Uterus (tissue), 4 donors: ENCODE measurements around the gene AHDC1. TPM values are rescaled to one million over a fixed set of nuclear protein-coding genes. Genes with fewer than 3 reads are reported as not detected.

Source experiments
- DNase-seq, 2 donors: peaks; one replicate each; pipeline ENCODE4 v3.0.0-alpha.2; 2019 to 2020
- H3K27ac ChIP-seq, 2 donors: fragments of 200-600 bp; sonication (generic); 1 replicate in 1 of 2; 2 replicates in 1 of 2; pipeline ENCODE4 v1.5.1; 2016 to 2018
- H3K27me3 ChIP-seq, 2 donors: fragments of 200-600 bp; sonication (generic); one replicate each; pipeline ENCODE4 v1.5.1; 2018 to 2019; ENCODE audit warnings: control low read depth in 1 of 2
- H3K36me3 ChIP-seq, 2 donors: fragments of 200-600 bp; sonication (generic); one replicate each; pipeline ENCODE4 v1.5.1; 2019; ENCODE audit warnings: control low read depth in 1 of 2
- H3K4me1 ChIP-seq, 2 donors: fragments of 200-600 bp; sonication (generic); one replicate each; pipeline ENCODE4 v1.5.1; 2018 to 2019; ENCODE audit warnings: control low read depth in 1 of 2
- H3K4me3 ChIP-seq, 2 donors: fragments of 200-600 bp; sonication (generic); 1 replicate in 1 of 2; 2 replicates in 1 of 2; pipeline ENCODE4 v1.5.1; 2018 to 2019; ENCODE audit warnings: mild to moderate bottlenecking in 1 of 2
- H3K9me3 ChIP-seq, 2 donors: fragments of 200-600 bp; sonication (generic); one replicate each; pipeline ENCODE4 v1.5.1; 2019; ENCODE audit warnings: control low read depth in 1 of 2
- POLR2A ChIP-seq, 2 donors: fragments of 450-650 bp; IDR thresholded peaks; one replicate each; pipeline ENCODE4 v1.6.1; 2016; ENCODE audit warnings: antibody characterized with exemption in 2 of 2, mild to moderate bottlenecking in 1 of 2, moderate library complexity in 1 of 2
- intact Hi-C: fragments of 100-400 bp; cut with DNase I; formaldehyde crosslinking; loops from one replicate; pipeline ENCODE4 v1.15.1; 2023; ENCODE audit warnings: low total_unique reads
- total RNA-seq, 4 donors: library from RNA; depleted of rRNA in 3 of 4; stranded (reverse); fragments of >200 nt in 3 of 4; gene quantifications; one replicate each; pipeline versions ENCODE4 v1.1.0 to v1.2.4, GENCODE V29; 2014 to 2023
- TF ChIP-seq, protein P1 (sequence below), 4 experiments: fragments of 200-600 bp in 2 of 4; fragments of 450-650 bp in 2 of 4; sonication (generic) in 2 of 4; IDR thresholded peaks; one replicate each; pipeline ENCODE4 v1.5.1; 2016 to 2019; ENCODE audit warnings: antibody characterized with exemption in 4 of 4, mild to moderate bottlenecking in 2 of 4, moderate library complexity in 1 of 4
- donor health status: DM: yes; HTN: yes; CAD: no.

Gene AHDC1, protein sequence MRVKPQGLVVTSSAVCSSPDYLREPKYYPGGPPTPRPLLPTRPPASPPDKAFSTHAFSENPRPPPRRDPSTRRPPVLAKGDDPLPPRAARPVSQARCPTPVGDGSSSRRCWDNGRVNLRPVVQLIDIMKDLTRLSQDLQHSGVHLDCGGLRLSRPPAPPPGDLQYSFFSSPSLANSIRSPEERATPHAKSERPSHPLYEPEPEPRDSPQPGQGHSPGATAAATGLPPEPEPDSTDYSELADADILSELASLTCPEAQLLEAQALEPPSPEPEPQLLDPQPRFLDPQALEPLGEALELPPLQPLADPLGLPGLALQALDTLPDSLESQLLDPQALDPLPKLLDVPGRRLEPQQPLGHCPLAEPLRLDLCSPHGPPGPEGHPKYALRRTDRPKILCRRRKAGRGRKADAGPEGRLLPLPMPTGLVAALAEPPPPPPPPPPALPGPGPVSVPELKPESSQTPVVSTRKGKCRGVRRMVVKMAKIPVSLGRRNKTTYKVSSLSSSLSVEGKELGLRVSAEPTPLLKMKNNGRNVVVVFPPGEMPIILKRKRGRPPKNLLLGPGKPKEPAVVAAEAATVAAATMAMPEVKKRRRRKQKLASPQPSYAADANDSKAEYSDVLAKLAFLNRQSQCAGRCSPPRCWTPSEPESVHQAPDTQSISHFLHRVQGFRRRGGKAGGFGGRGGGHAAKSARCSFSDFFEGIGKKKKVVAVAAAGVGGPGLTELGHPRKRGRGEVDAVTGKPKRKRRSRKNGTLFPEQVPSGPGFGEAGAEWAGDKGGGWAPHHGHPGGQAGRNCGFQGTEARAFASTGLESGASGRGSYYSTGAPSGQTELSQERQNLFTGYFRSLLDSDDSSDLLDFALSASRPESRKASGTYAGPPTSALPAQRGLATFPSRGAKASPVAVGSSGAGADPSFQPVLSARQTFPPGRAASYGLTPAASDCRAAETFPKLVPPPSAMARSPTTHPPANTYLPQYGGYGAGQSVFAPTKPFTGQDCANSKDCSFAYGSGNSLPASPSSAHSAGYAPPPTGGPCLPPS (N-terminal part only)
- 100 to 1,000 TPM in 1 of 4 donors, 10 to 100 TPM in 3; 11.2 to 179 (median 50.7) TPM for total RNA-seq

DNA sequence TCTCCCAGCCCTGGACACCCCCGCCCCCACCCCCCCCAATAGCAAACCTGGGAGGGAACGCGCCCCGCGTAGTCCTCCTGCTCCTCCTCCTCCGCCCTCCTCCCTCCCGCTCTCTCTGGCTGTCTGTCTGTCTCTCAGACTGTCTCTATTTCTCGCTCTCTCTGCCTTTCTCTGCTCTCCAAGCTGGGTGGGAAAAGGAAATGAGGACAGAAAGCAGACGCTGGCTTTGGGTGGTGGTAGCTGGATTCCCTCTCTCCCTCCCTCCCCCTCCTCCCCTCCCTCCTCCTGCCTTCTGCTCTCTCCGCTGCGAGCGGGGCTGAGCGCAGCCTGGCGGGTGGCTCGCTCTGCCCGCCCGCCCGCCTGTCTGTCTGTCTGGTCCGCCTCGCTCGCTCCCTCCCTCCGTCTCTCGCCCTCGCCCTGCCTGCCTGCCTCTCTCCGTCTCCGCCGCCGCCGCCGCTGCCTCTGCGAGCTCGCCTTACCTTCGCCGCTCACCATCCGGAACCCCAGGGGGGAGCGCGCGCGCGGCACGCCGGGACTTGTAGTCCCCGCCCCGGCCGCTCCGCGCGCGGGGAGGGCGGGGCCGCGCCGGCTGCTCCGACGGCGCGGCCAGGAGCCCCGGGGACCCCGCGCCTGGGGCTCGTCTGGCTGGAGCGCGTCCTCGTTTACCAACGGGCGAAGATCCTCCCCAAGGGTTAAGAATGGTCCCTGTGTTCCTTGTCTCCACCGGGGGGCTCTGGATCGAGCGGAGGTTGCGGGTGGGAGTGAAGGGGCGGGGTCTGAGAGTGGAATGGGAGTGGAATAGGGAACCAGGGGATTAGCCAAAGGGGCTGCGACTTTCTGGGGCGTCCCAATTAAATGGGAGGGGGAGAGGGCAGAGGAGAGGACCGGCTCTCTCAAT is at the start of gene AHDC1:
Gene AHDC1 (minus strand): TSS at position 464 of the 898 bp plus-strand sequence. CDS start 52,029 bp downstream, outside the sequence.
- peak; percentile 92 to 97 for TF ChIP-seq POLR2A (IDR thresholded peaks at IDR 0.05)
- TF ChIP-seq, protein P1, sequence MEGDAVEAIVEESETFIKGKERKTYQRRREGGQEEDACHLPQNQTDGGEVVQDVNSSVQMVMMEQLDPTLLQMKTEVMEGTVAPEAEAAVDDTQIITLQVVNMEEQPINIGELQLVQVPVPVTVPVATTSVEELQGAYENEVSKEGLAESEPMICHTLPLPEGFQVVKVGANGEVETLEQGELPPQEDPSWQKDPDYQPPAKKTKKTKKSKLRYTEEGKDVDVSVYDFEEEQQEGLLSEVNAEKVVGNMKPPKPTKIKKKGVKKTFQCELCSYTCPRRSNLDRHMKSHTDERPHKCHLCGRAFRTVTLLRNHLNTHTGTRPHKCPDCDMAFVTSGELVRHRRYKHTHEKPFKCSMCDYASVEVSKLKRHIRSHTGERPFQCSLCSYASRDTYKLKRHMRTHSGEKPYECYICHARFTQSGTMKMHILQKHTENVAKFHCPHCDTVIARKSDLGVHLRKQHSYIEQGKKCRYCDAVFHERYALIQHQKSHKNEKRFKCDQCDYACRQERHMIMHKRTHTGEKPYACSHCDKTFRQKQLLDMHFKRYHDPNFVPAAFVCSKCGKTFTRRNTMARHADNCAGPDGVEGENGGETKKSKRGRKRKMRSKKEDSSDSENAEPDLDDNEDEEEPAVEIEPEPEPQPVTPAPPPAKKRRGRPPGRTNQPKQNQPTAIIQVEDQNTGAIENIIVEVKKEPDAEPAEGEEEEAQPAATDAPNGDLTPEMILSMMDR (IDR thresholded peaks at IDR 0.05), result peak in 3 of 4 experiments; percentile 10 to 62 (median 48)
- intact Hi-C loops, result loop anchor here (5.0 to 10.0 kb wide), 3 partner anchors 37 to 79 kb away; no protein-coding TSS in a partner anchor
- H3K36me3 ChIP-seq, result no peaks in the 10 kb centered on the region
- H3K9me3 ChIP-seq, result no peaks in the 10 kb centered on the region
- peak; percentile 91 to 93 for DNase-seq
- H3K27ac ChIP-seq, result peak within 1 kb of the TSS; percentile 92 to 99
- H3K27me3 ChIP-seq, result no peaks in the 10 kb centered on the region
- peak within 1 kb of the TSS; percentile 63 to 91 for H3K4me3 ChIP-seq
- peaks cover 0 to 14% of the 10 kb centered on the region in 2 donors for H3K4me1 ChIP-seq

DNA sequence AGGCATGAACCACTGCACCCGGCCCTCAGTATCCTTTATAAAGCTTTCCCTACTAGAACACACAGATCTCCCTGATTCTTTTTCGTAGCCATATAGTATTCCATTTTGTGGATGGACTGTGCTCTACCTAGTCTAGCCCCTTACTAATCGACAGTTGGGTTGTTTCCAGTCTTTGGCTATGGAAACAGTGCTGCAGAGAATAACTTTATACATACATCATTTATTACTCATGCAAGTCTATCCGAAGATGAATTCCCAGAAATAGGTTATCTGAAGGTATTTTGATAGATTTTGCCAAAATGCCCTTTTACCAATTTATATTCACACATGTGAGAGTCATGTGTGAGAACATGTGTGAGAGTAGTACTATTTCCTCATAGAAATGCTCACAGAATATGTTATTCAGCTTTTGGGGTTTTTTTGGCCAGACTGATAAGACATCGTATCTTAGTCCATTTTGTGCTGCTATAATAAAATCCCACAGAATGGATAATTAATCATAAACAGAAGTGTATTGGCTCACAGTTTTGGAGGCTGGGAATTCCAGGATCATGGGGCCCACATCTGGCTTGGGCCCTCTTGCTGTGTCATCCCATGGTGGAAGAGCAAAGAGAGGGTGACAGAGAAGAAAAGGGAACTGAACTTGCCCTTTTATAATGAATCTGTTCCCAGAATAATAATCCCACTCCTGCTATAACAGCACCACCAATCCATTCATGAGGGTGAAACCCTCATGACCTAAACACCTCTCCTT is 48.3 kb upstream of the AHDC1 start:
- Histone ChIP-seq H3K27ac (no peak overlapping the region), H3K4me1 (no peaks in the 10 kb centered on the region), H3K36me3 (no peaks in the 10 kb centered on the region), H3K4me3 (no peak overlapping the region), H3K27me3 (no peaks in the 10 kb centered on the region), H3K9me3 (no peaks in the 10 kb centered on the region)
- TF ChIP-seq, protein P1 (IDR thresholded peaks at IDR 0.05), result no peak
- no peak for TF ChIP-seq POLR2A (IDR thresholded peaks at IDR 0.05)
- no peak for DNase-seq
- intact Hi-C loops, result no loop called here

DNA sequence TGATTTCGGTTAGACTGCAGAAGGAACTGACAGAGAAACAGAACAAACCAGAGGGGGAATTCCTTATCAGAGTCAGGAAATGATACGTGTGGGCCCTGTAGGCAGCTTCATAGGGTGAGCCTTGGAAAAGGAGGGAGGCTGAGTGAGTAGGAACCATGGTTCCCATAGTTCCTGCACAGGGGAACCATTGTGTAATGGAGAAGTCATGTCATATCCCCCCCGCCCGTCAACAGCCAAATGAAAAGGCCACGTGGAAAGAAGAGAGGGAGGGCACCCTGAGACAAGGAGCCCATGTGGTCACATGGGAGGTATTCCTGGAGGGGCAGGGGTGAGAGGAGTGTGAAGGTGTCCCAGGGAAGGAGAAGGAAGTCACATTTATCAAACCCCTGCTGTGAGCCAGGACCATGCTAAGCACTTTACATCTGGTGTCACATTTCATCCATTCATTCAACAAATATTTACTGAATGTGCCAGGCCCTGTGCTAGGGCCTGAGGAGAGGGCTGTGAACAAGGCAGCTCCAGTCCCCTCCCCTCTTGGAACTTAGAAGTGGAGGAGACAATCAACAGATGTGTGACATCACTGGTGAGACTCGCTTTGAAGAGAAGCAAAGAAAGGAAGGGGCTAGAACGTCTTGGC is 46.7 kb upstream of the AHDC1 start:
- DNase-seq, result no peak
- H3K27ac ChIP-seq, result no peak overlapping the region
- no peaks in the 10 kb centered on the region for H3K9me3 ChIP-seq
- no peak overlapping the region for H3K4me3 ChIP-seq
- H3K36me3 ChIP-seq, result no peaks in the 10 kb centered on the region
- H3K4me1 ChIP-seq, result no peaks in the 10 kb centered on the region
- no peaks in the 10 kb centered on the region for H3K27me3 ChIP-seq
- intact Hi-C loops, result no loop called here
- TF ChIP-seq POLR2A (IDR thresholded peaks at IDR 0.05), result no peak
- TF ChIP-seq, protein P1 (IDR thresholded peaks at IDR 0.05), result no peak

DNA sequence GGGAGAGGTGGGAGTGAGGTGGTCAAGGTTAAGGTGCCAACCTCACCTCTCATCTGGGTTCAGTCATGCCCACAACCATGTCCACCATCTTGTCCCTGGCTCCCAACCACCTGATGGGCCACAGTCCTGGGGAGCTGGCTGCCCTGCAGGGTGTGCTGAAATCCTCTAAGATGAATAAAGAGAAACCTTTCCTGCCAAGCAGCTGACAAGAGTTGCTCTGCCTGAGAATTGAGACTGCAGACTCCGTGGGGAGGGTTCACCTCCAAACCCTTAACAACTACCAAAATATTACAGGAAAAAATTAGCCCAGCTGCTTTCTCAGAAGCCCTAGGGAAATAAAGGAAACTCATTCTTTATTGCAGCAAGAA is 46.2 kb upstream of the AHDC1 start:
- Histone ChIP-seq H3K4me1 (no peaks in the 10 kb centered on the region), H3K9me3 (no peaks in the 10 kb centered on the region), H3K27ac (no peak overlapping the region), H3K4me3 (no peak overlapping the region), H3K27me3 (no peaks in the 10 kb centered on the region), H3K36me3 (no peaks in the 10 kb centered on the region)
- intact Hi-C loops, result no loop called here
- DNase-seq, result no peak
- TF ChIP-seq POLR2A (IDR thresholded peaks at IDR 0.05), result no peak
- TF ChIP-seq, protein P1 (IDR thresholded peaks at IDR 0.05), result no peak
